ENCODE data around the gene C2CD2.

The C2CD2 gene

GRCh38 chr21:41840880-41841279, 112.9 kb downstream of the C2CD2 start:
- H2BK15ac ChIP-seq (replicated peaks; ENCODE audit: low read depth), result no peak overlapping the region
- no CpG with 5 or more reads among the region's 1 CpG for WGBS (ENCODE audit: extremely low coverage, insufficient coverage, low lambda C conversion rate)
- no peaks in the 10 kb centered on the region for H3K4me1 ChIP-seq (ENCODE audit: control insufficient read depth, low read depth, low read length)
- no peak overlapping the region for H3K56ac ChIP-seq (ENCODE audit: low read length)
- no peak overlapping the region for H4K5ac ChIP-seq (ENCODE audit: low read length)
- H2AK5ac ChIP-seq (ENCODE audit: low read length), result no peak overlapping the region
- no peaks in the 10 kb centered on the region for H3K79me2 ChIP-seq (ENCODE audit: control insufficient read depth, insufficient read depth, low read length)
- H3K18ac ChIP-seq (ENCODE audit: low read length), result no peak overlapping the region
- no peak overlapping the region for H3K4me3 ChIP-seq (ENCODE audit: low read length)
- DNase-seq, result no peak
- H3K36me3 ChIP-seq (ENCODE audit: control insufficient read depth, insufficient read depth, low read length), result no peaks in the 10 kb centered on the region
- H3K4me2 ChIP-seq (ENCODE audit: low read length), result no peak overlapping the region
- no peak overlapping the region for H3K27ac ChIP-seq (ENCODE audit: low read depth, low read length)
- no peak overlapping the region for H3K23ac ChIP-seq (ENCODE audit: low read length)
- no peaks in the 10 kb centered on the region for H3K79me1 ChIP-seq (ENCODE audit: low read length)
- H3K9ac ChIP-seq (ENCODE audit: low read length), result no peak overlapping the region
- H2BK5ac ChIP-seq (ENCODE audit: low read length), result no peak overlapping the region
- H2BK120ac ChIP-seq (ENCODE audit: low read depth, low read length), result no peak overlapping the region
- no peaks in the 10 kb centered on the region for H3K27me3 ChIP-seq (ENCODE audit: insufficient read depth, low read length, poor library complexity)
- no peak overlapping the region for H4K8ac ChIP-seq (ENCODE audit: low read depth, low read length)
- H3K4ac ChIP-seq (ENCODE audit: low read depth, low read length), result no peak overlapping the region

DNA sequence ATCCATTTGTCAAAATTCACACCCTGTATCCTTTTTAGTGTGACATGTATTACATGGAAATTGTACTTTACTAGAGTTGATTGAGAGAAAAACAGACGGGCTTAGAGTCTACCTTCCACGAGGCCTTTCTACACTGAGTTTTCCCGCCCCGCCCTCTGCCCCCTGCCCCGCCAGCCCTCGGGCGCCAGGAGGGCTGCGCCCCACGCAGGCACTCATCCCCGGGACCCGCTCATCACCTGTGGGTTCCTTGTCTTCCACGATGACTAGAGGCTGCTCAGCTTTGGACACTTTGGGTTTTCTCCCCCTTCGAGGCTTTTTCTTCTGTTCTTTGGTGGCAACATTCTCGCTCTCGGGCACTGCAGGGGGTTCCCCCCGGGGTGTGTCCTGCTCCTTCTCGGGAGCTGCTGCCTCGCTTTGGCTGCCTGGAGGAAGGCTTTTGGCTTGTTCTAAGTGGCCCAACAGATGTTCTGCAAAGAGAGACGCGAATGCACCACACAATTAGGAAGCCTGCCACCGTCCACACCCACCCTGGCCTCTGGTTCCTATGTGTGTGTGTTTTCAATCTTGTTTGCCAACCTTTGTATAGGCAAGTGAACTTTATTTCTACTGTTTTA, 114.3 kb downstream of the C2CD2 start:
- Histone ChIP-seq H3K23ac (ENCODE audit: low read length) (no peak overlapping the region), H2BK5ac (ENCODE audit: low read length) (no peak overlapping the region), H3K18ac (ENCODE audit: low read length) (no peak overlapping the region), H3K27me3 (ENCODE audit: insufficient read depth, low read length, poor library complexity) (no peaks in the 10 kb centered on the region), H2BK15ac (replicated peaks; ENCODE audit: low read depth) (no peak overlapping the region), H4K8ac (ENCODE audit: low read depth, low read length) (no peak overlapping the region), H3K4me2 (ENCODE audit: low read length) (no peak overlapping the region), H3K79me2 (ENCODE audit: control insufficient read depth, insufficient read depth, low read length) (no peaks in the 10 kb centered on the region), H3K9ac (ENCODE audit: low read length) (no peak overlapping the region), H3K4me1 (ENCODE audit: control insufficient read depth, low read depth, low read length) (no peaks in the 10 kb centered on the region), H3K4me3 (ENCODE audit: low read length) (no peak overlapping the region), H3K27ac (ENCODE audit: low read depth, low read length) (no peak overlapping the region), H3K4ac (ENCODE audit: low read depth, low read length) (no peak overlapping the region), H4K5ac (ENCODE audit: low read length) (no peak overlapping the region), H2AK5ac (ENCODE audit: low read length) (no peak overlapping the region), H3K79me1 (ENCODE audit: low read length) (no peaks in the 10 kb centered on the region), H3K36me3 (ENCODE audit: control insufficient read depth, insufficient read depth, low read length) (no peaks in the 10 kb centered on the region), H3K56ac (ENCODE audit: low read length) (no peak overlapping the region), H2BK120ac (ENCODE audit: low read depth, low read length) (no peak overlapping the region)
- WGBS (ENCODE audit: extremely low coverage, insufficient coverage, low lambda C conversion rate), result no CpG with 5 or more reads among the region's 21 CpGs
- DNase-seq, result no peak

- Histone ChIP-seq H3K9ac (ENCODE audit: low read length) (no peak overlapping the region), H4K8ac (ENCODE audit: low read depth, low read length) (no peak overlapping the region), H3K23ac (ENCODE audit: low read length) (no peak overlapping the region), H3K79me1 (ENCODE audit: low read length) (no peaks in the 10 kb centered on the region), H3K79me2 (ENCODE audit: control insufficient read depth, insufficient read depth, low read length) (no peaks in the 10 kb centered on the region), H3K27me3 (ENCODE audit: insufficient read depth, low read length, poor library complexity) (no peaks in the 10 kb centered on the region), H3K4me3 (ENCODE audit: low read length) (no peak overlapping the region), H2BK5ac (ENCODE audit: low read length) (no peak overlapping the region), H3K18ac (ENCODE audit: low read length) (no peak overlapping the region), H2BK120ac (ENCODE audit: low read depth, low read length) (no peak overlapping the region), H3K27ac (ENCODE audit: low read depth, low read length) (no peak overlapping the region), H3K4me1 (ENCODE audit: control insufficient read depth, low read depth, low read length) (no peaks in the 10 kb centered on the region), H4K5ac (ENCODE audit: low read length) (no peak overlapping the region), H2BK15ac (replicated peaks; ENCODE audit: low read depth) (no peak overlapping the region), H2AK5ac (ENCODE audit: low read length) (no peak overlapping the region), H3K4me2 (ENCODE audit: low read length) (no peak overlapping the region), H3K4ac (ENCODE audit: low read depth, low read length) (no peak overlapping the region), H3K36me3 (ENCODE audit: control insufficient read depth, insufficient read depth, low read length) (no peaks in the 10 kb centered on the region), H3K56ac (ENCODE audit: low read length) (no peak overlapping the region)
- DNase-seq, result no peak
- WGBS (ENCODE audit: extremely low coverage, insufficient coverage, low lambda C conversion rate), result no CpG with 5 or more reads among the region's 7 CpGs
Measured at GRCh38 chr21:41837756-41838297, 116.0 kb downstream of the C2CD2 start.

DNA sequence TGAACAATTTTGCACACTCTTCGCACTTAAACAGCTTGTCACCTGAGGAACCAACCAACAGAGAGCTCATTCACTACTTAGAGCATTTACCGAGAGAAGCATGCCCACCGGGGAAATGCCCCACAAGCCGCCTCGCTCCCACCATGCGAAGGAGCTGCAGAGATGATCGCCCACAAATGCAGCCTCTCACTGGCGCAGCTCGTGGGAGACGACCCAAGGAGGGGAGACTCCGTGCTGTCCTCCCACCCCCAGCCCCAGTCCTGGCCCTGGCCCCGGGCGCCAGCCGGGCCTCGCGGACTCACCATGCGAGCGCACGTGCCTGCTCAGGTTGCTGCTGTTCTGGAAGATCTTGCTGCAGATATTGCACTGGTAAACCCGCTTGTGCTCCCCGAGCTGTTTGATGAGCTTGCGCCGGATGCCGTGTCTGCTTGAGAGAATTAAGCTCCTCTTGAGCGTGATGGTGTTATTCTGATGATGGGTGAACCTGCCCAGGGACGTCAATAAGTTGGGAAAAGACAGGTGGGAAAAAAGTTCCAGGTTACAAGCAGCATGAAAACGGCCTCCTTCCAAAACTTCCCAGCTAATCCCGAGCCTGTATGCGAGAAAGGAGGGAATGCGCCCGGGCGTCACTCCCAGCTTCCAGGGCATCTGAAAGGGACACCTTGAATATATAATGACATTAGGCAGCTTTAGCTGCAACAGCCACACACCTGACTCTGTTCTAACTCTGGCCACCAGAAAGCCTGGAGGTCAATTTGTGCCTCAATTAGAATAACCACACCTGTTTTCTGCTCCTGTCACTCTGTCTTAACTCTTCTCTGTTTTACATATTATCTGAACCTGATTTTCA, 117.4 kb downstream of the C2CD2 start:
- Histone ChIP-seq H3K27me3 (ENCODE audit: insufficient read depth, low read length, poor library complexity) (no peaks in the 10 kb centered on the region), H2BK120ac (ENCODE audit: low read depth, low read length) (no peak overlapping the region)
- WGBS (ENCODE audit: extremely low coverage, insufficient coverage, low lambda C conversion rate), result no CpG with 5 or more reads among the region's 32 CpGs

DNA sequence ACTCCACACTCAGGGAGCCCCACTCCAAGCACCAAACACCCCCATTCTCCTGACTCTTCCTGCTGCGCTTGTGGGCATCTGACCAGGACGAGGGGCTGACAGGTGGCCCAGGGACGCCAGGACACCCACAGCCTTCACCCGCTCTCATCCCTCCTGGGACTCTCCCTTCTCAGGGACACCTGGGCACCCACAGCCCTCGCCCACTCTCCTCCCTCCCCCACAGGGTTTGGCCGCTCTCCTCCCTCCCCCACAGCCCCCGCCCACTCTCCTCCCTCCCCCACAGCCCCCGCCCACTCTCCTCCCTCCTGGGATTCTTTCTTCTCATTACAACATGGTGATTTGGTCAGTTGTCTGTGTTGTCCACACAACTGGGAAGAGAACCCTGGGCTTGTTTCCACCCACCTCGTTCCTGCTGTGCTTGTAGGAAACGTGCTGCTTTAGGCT, 118.1 kb downstream of the C2CD2 start:
- Histone ChIP-seq H3K79me1 (ENCODE audit: low read length) (no peaks in the 10 kb centered on the region), H3K79me2 (ENCODE audit: control insufficient read depth, insufficient read depth, low read length) (no peaks in the 10 kb centered on the region), H3K4me2 (ENCODE audit: low read length) (no peak overlapping the region), H4K5ac (ENCODE audit: low read length) (no peak overlapping the region), H2BK120ac (ENCODE audit: low read depth, low read length) (no peak overlapping the region), H3K4me1 (ENCODE audit: control insufficient read depth, low read depth, low read length) (no peaks in the 10 kb centered on the region), H3K23ac (ENCODE audit: low read length) (no peak overlapping the region), H3K36me3 (ENCODE audit: control insufficient read depth, insufficient read depth, low read length) (no peaks in the 10 kb centered on the region), H3K4me3 (ENCODE audit: low read length) (no peak overlapping the region), H3K27ac (ENCODE audit: low read depth, low read length) (no peak overlapping the region), H2BK15ac (replicated peaks; ENCODE audit: low read depth) (no peak overlapping the region), H4K8ac (ENCODE audit: low read depth, low read length) (no peak overlapping the region), H3K18ac (ENCODE audit: low read length) (no peak overlapping the region), H3K9ac (ENCODE audit: low read length) (no peak overlapping the region), H3K27me3 (ENCODE audit: insufficient read depth, low read length, poor library complexity) (no peaks in the 10 kb centered on the region), H2AK5ac (ENCODE audit: low read length) (no peak overlapping the region), H3K4ac (ENCODE audit: low read depth, low read length) (no peak overlapping the region), H2BK5ac (ENCODE audit: low read length) (no peak overlapping the region), H3K56ac (ENCODE audit: low read length) (no peak overlapping the region)
- WGBS (ENCODE audit: extremely low coverage, insufficient coverage, low lambda C conversion rate), result no CpG with 5 or more reads among the region's 10 CpGs
- DNase-seq, result no peak

More for the DNA sequence above, 117.4 kb downstream of the C2CD2 start:
- H4K5ac ChIP-seq (ENCODE audit: low read length), result no peak overlapping the region
- no peaks in the 10 kb centered on the region for H3K79me2 ChIP-seq (ENCODE audit: control insufficient read depth, insufficient read depth, low read length)
- no peak overlapping the region for H2BK5ac ChIP-seq (ENCODE audit: low read length)
- H3K4me1 ChIP-seq (ENCODE audit: control insufficient read depth, low read depth, low read length), result no peaks in the 10 kb centered on the region
- no peak overlapping the region for H3K4me2 ChIP-seq (ENCODE audit: low read length)
- no peaks in the 10 kb centered on the region for H3K79me1 ChIP-seq (ENCODE audit: low read length)
- H3K4me3 ChIP-seq (ENCODE audit: low read length), result no peak overlapping the region
- no peak overlapping the region for H2AK5ac ChIP-seq (ENCODE audit: low read length)
- no peak overlapping the region for H3K23ac ChIP-seq (ENCODE audit: low read length)
- DNase-seq, result no peak
- no peaks in the 10 kb centered on the region for H3K36me3 ChIP-seq (ENCODE audit: control insufficient read depth, insufficient read depth, low read length)
- H3K9ac ChIP-seq (ENCODE audit: low read length), result no peak overlapping the region
- H3K56ac ChIP-seq (ENCODE audit: low read length), result no peak overlapping the region
- H2BK15ac ChIP-seq (replicated peaks; ENCODE audit: low read depth), result no peak overlapping the region
- no peak overlapping the region for H3K27ac ChIP-seq (ENCODE audit: low read depth, low read length)
- no peak overlapping the region for H3K4ac ChIP-seq (ENCODE audit: low read depth, low read length)
- no peak overlapping the region for H4K8ac ChIP-seq (ENCODE audit: low read depth, low read length)
- H3K18ac ChIP-seq (ENCODE audit: low read length), result no peak overlapping the region
